Naive B cell (primary cell): ENCODE data around the gene SERPINA6. TPM values are rescaled to one million over a fixed set of nuclear protein-coding genes. Genes with fewer than 3 reads are reported as not detected.
"Not testable (repeated sequence)": the region's sequence is repeated elsewhere in the genome, so short reads cannot be mapped to it uniquely, and the experiment has no call there.

Experiments used
- ATAC-seq, 2 donors: fragments of 150-1000 bp; cut with Tn5 transposase; 2 replicates each; pipeline ENCODE4 v1.10.0; 2021; ENCODE audit warnings: low read depth in 2 of 2, mild to moderate bottlenecking in 2 of 2, moderate library complexity in 2 of 2
- DNase-seq: peaks from one replicate; pipeline ENCODE4 v3.0.0; 2022
- H3K27ac Mint-ChIP-seq, 6 donors: one replicate each; pipeline ENCODE4 v1.8.0; 2020 to 2022; ENCODE audit warnings: mild to moderate bottlenecking in 6 of 6, mixed read lengths in 6 of 6, moderate library complexity in 5 of 6, inconsistent platforms in 2 of 6
- H3K27me3 Mint-ChIP-seq, 3 donors: one replicate each; pipeline ENCODE4 v1.8.0; 2021 to 2022; ENCODE audit warnings: mixed read lengths in 3 of 3, mild to moderate bottlenecking in 1 of 3
- H3K36me3 Mint-ChIP-seq, 2 donors: one replicate each; pipeline ENCODE4 v1.8.0; 2020 to 2022; ENCODE audit warnings: mixed read lengths in 2 of 2, inconsistent platforms in 1 of 2, mild to moderate bottlenecking in 1 of 2
- H3K4me1 Mint-ChIP-seq, 3 donors: one replicate each; pipeline ENCODE4 v1.8.0; 2020 to 2022; ENCODE audit warnings: mixed read lengths in 3 of 3, inconsistent platforms in 1 of 3, mild to moderate bottlenecking in 1 of 3, moderate library complexity in 1 of 3
- H3K4me3 Mint-ChIP-seq, 8 donors: one replicate each; pipeline ENCODE4 v1.8.0; 2020 to 2022; ENCODE audit warnings: mild to moderate bottlenecking in 8 of 8, mixed read lengths in 8 of 8, moderate library complexity in 8 of 8, inconsistent platforms in 2 of 8
- H3K9me3 Mint-ChIP-seq, 7 donors: one replicate each; pipeline ENCODE4 v1.8.0; 2020 to 2022; ENCODE audit warnings: mixed read lengths in 7 of 7, mild to moderate bottlenecking in 5 of 7, inconsistent platforms in 2 of 7, moderate library complexity in 1 of 7
- polyA plus RNA-seq, 6 donors: library from polyadenylated mRNA; unstranded; fragments of 300-500 nt; fragmentation: Illumina TruSeq; gene quantifications; one replicate each; pipeline ENCODE4 v1.2.3, GENCODE V29; 2021; ENCODE audit warnings: low read depth in 6 of 6

SERPINA6 gene
- polyA plus RNA-seq: not detected

- peaks cover 4 to 11% (median 7%) of the 10 kb centered on the region in 3 donors for H3K27me3 Mint-ChIP-seq
- peaks cover 0 to 4% (median under 1%) of the 10 kb centered on the region in 7 donors for H3K9me3 Mint-ChIP-seq
- no peaks in the 10 kb centered on the region for H3K4me1 Mint-ChIP-seq
- no peaks in the 10 kb centered on the region for H3K36me3 Mint-ChIP-seq
- no peak for DNase-seq
- ATAC-seq: no peak
- no peak within 1 kb of the TSS for H3K27ac Mint-ChIP-seq
- H3K4me3 Mint-ChIP-seq: no peak within 1 kb of the TSS
These were observed at the start of gene SERPINA6 for GRCh38 chr14:94322648-94323570. TSS of gene SERPINA6 (minus strand) at chr14:94323336. CDS start at chr14:94314648, 8,688 bp downstream.

GRCh38 chr14:94372021-94372605 is 49.0 kb upstream of the SERPINA6 start:
- Mint-ChIP-seq H3K4me1 (no peaks in the 10 kb centered on the region), H3K27ac (no peak overlapping the region), H3K36me3 (no peaks in the 10 kb centered on the region), H3K27me3 (peaks cover under 1 to 23% (median 5%) of the 10 kb centered on the region in 3 donors), H3K4me3 (no peak overlapping the region), H3K9me3 (no peaks in the 10 kb centered on the region)
- ATAC-seq: no peak
- DNase-seq: no peak

- Mint-ChIP-seq H3K27ac (no peak overlapping the region), H3K4me3 (no peak overlapping the region), H3K36me3 (no peaks in the 10 kb centered on the region), H3K27me3 (peaks cover 0 to 13% (median 5%) of the 10 kb centered on the region in 3 donors), H3K9me3 (no peaks in the 10 kb centered on the region), H3K4me1 (no peaks in the 10 kb centered on the region)
- DNase-seq (no peak), ATAC-seq (no peak)
These were observed 47.4 kb upstream of the SERPINA6 start for GRCh38 chr14:94370524-94370910.

GRCh38 chr14:94369766-94370523 is 46.8 kb upstream of the SERPINA6 start:
- H3K4me1 Mint-ChIP-seq, H3K36me3 Mint-ChIP-seq, H3K4me3 Mint-ChIP-seq, H3K27ac Mint-ChIP-seq, ATAC-seq, DNase-seq, H3K9me3 Mint-ChIP-seq: not testable (repeated sequence)
- H3K27me3 Mint-ChIP-seq: peaks cover 0 to 13% (median 5%) of the 10 kb centered on the region in 3 donors

- ATAC-seq (no peak), DNase-seq (no peak)
- no peaks in the 10 kb centered on the region for H3K4me1 Mint-ChIP-seq
- no peaks in the 10 kb centered on the region for H3K36me3 Mint-ChIP-seq
- H3K9me3 Mint-ChIP-seq: no peaks in the 10 kb centered on the region
- H3K27ac Mint-ChIP-seq: no peak overlapping the region
- H3K27me3 Mint-ChIP-seq: peaks cover 0 to 13% (median 5%) of the 10 kb centered on the region in 3 donors
- H3K4me3 Mint-ChIP-seq: no peak overlapping the region
These were observed 45.8 kb upstream of the SERPINA6 start for GRCh38 chr14:94368956-94369355.

- ATAC-seq: no peak
- Mint-ChIP-seq H3K4me3 (no peak overlapping the region), H3K27ac (no peak overlapping the region), H3K4me1 (no peaks in the 10 kb centered on the region), H3K36me3 (no peaks in the 10 kb centered on the region), H3K9me3 (no peaks in the 10 kb centered on the region), H3K27me3 (peaks cover 0 to 13% (median 5%) of the 10 kb centered on the region in 3 donors)
- DNase-seq: no peak
These were observed 45.1 kb upstream of the SERPINA6 start for GRCh38 chr14:94368243-94368590.

- H3K4me3 Mint-ChIP-seq: no peak overlapping the region
- peaks cover 5 to 19% (median 7%) of the 10 kb centered on the region in 3 donors for H3K27me3 Mint-ChIP-seq
- H3K4me1 Mint-ChIP-seq: no peaks in the 10 kb centered on the region
- no peak for DNase-seq
- no peak overlapping the region for H3K27ac Mint-ChIP-seq
- H3K9me3 Mint-ChIP-seq: peaks cover 0 to 4% (median 0%) of the 10 kb centered on the region in 7 donors
- H3K36me3 Mint-ChIP-seq: no peaks in the 10 kb centered on the region
- ATAC-seq: no peak
These were observed 44.5 kb upstream of the SERPINA6 start for GRCh38 chr14:94367347-94368242.

GRCh38 chr14:94366146-94366915 is 43.2 kb upstream of the SERPINA6 start, which contains the start of gene SERPINA2:
TSS of gene SERPINA2 (minus strand) at chr14:94366698.
- peaks cover 0 to 4% (median 0%) of the 10 kb centered on the region in 7 donors for H3K9me3 Mint-ChIP-seq
- DNase-seq (no peak), ATAC-seq (no peak)
- H3K27ac Mint-ChIP-seq: no peak within 1 kb of the TSS
- peaks cover 8 to 18% (median 13%) of the 10 kb centered on the region in 3 donors for H3K27me3 Mint-ChIP-seq
- H3K4me1 Mint-ChIP-seq: no peaks in the 10 kb centered on the region
- no peak within 1 kb of the TSS for H3K4me3 Mint-ChIP-seq
- H3K36me3 Mint-ChIP-seq: no peaks in the 10 kb centered on the region

- Mint-ChIP-seq H3K27me3 (peaks cover 9 to 21% (median 12%) of the 10 kb centered on the region in 3 donors), H3K4me3 (no peak overlapping the region), H3K4me1 (no peaks in the 10 kb centered on the region), H3K27ac (no peak overlapping the region), H3K36me3 (no peaks in the 10 kb centered on the region), H3K9me3 (peaks cover 0 to 4% (median 0%) of the 10 kb centered on the region in 7 donors)
- no peak for ATAC-seq
- no peak for DNase-seq
These were observed 42.5 kb upstream of the SERPINA6 start for GRCh38 chr14:94365624-94366023.

GRCh38 chr14:94364964-94365363 is 41.8 kb upstream of the SERPINA6 start:
- DNase-seq (no peak), ATAC-seq (no peak)
- Mint-ChIP-seq H3K27ac (no peak overlapping the region), H3K4me1 (no peaks in the 10 kb centered on the region), H3K27me3 (peaks cover 12 to 24% (median 18%) of the 10 kb centered on the region in 3 donors), H3K9me3 (peaks cover 0 to 4% (median 0%) of the 10 kb centered on the region in 7 donors), H3K36me3 (no peaks in the 10 kb centered on the region), H3K4me3 (no peak overlapping the region)

- Mint-ChIP-seq H3K4me3 (no peak overlapping the region), H3K27me3 (peaks cover 12 to 31% (median 19%) of the 10 kb centered on the region in 3 donors), H3K9me3 (peaks cover 0 to 4% (median 0%) of the 10 kb centered on the region in 7 donors), H3K27ac (peak overlapping the region in 1 of 6 donors; percentile 77), H3K36me3 (no peaks in the 10 kb centered on the region), H3K4me1 (no peaks in the 10 kb centered on the region)
- ATAC-seq: no peak
- DNase-seq: no peak
These were observed 40.9 kb upstream of the SERPINA6 start for GRCh38 chr14:94364037-94364436.

- DNase-seq (no peak), ATAC-seq (no peak)
- Mint-ChIP-seq H3K27me3 (peaks cover 18 to 31% (median 19%) of the 10 kb centered on the region in 3 donors), H3K4me3 (peak overlapping the region in 1 of 8 donors; percentile 59), H3K36me3 (no peaks in the 10 kb centered on the region), H3K27ac (no peak overlapping the region), H3K4me1 (no peaks in the 10 kb centered on the region), H3K9me3 (peaks cover 0 to 4% (median 0%) of the 10 kb centered on the region in 7 donors)
These were observed 40.1 kb upstream of the SERPINA6 start for GRCh38 chr14:94363151-94363624.
